ENCODE measurements around the gene MOB1B. TPM values are rescaled to one million over a fixed set of nuclear protein-coding genes. Genes with fewer than 3 reads are reported as not detected.

MOB1B gene
- total RNA-seq, 2 donors from 2014 or later, result 9.2 to 12.7 TPM

GRCh38 chr4:70935038-70935695 lies 33.0 kb downstream of the MOB1B start:
- Histone ChIP-seq H3K4me1 (no peaks in the 10 kb centered on the region), H3K9me3 (no peaks in the 10 kb centered on the region), H3K4me3 (no peak overlapping the region), H3K36me3 (replicated peaks in 1 of 2; ENCODE audit: insufficient read depth in 1 of 2, low read depth in 2 of 2) (no peaks in the 10 kb centered on the region), H3K27ac (no peak overlapping the region), H3K27me3 (no peaks in the 10 kb centered on the region)
- no peak for DNase-seq
- TF ChIP-seq CTCF (IDR thresholded peaks at IDR 0.05) (no peak), POLR2A (IDR thresholded peaks at IDR 0.05) (no peak)
- 87 to 89% methylated on average over 7 of the region's 7 CpGs for WGBS, 2 donors
- intact Hi-C loops (cut with DNase I), result no loop called here
- ATAC-seq, result no peak

- Histone ChIP-seq H3K9me3 (no peaks in the 10 kb centered on the region), H3K27me3 (no peaks in the 10 kb centered on the region), H3K4me3 (no peak overlapping the region), H3K27ac (no peak overlapping the region), H3K4me1 (no peaks in the 10 kb centered on the region), H3K36me3 (replicated peaks in 1 of 2; ENCODE audit: insufficient read depth in 1 of 2, low read depth in 2 of 2) (no peaks in the 10 kb centered on the region)
- 87 to 94% methylated on average over 4 of the region's 4 CpGs for WGBS, 2 donors
- ATAC-seq, result no peak
- TF ChIP-seq CTCF (IDR thresholded peaks at IDR 0.05) (no peak), POLR2A (IDR thresholded peaks at IDR 0.05) (no peak)
- intact Hi-C loops (cut with DNase I), result no loop called here
- no peak for DNase-seq
These were observed 34.1 kb downstream of the MOB1B start for GRCh38 chr4:70936200-70936787.

GRCh38 chr4:70938086-70938485 lies 35.9 kb downstream of the MOB1B start:
- intact Hi-C loops (cut with DNase I), result no loop called here
- Histone ChIP-seq H3K9me3 (no peaks in the 10 kb centered on the region), H3K36me3 (replicated peaks in 1 of 2; ENCODE audit: insufficient read depth in 1 of 2, low read depth in 2 of 2) (no peaks in the 10 kb centered on the region), H3K4me3 (no peak overlapping the region), H3K27me3 (no peaks in the 10 kb centered on the region), H3K27ac (no peak overlapping the region), H3K4me1 (no peaks in the 10 kb centered on the region)
- DNase-seq (no peak), ATAC-seq (no peak)
- TF ChIP-seq POLR2A (IDR thresholded peaks at IDR 0.05) (no peak), CTCF (IDR thresholded peaks at IDR 0.05) (no peak)
- WGBS, 2 donors, result 47 to 72% methylated on average over 2 to 3 of the region's 3 CpGs

GRCh38 chr4:70940134-70940533 lies 38.0 kb downstream of the MOB1B start:
- intact Hi-C loops (cut with DNase I), result no loop called here
- WGBS, 2 donors, result 90 to 100% methylated on average over 5 of the region's 5 CpGs
- H3K27me3 ChIP-seq, result no peaks in the 10 kb centered on the region
- DNase-seq (no peak), ATAC-seq (no peak)
- TF ChIP-seq CTCF (IDR thresholded peaks at IDR 0.05) (no peak), POLR2A (IDR thresholded peaks at IDR 0.05) (no peak)
- no peak overlapping the region for H3K4me3 ChIP-seq
- H3K4me1 ChIP-seq, result no peaks in the 10 kb centered on the region
- H3K9me3 ChIP-seq, result no peaks in the 10 kb centered on the region
- H3K27ac ChIP-seq, result no peak overlapping the region
- H3K36me3 ChIP-seq (replicated peaks in 1 of 2; ENCODE audit: insufficient read depth in 1 of 2, low read depth in 2 of 2), result no peaks in the 10 kb centered on the region

- no peaks in the 10 kb centered on the region for H3K36me3 ChIP-seq (replicated peaks in 1 of 2; ENCODE audit: insufficient read depth in 1 of 2, low read depth in 2 of 2)
- no peaks in the 10 kb centered on the region for H3K9me3 ChIP-seq
- no peak overlapping the region for H3K4me3 ChIP-seq
- DNase-seq (no peak), ATAC-seq (no peak)
- TF ChIP-seq POLR2A (IDR thresholded peaks at IDR 0.05), result no peak
- TF ChIP-seq CTCF (IDR thresholded peaks at IDR 0.05), result no peak
- no peaks in the 10 kb centered on the region for H3K27me3 ChIP-seq
- no peaks in the 10 kb centered on the region for H3K4me1 ChIP-seq
- intact Hi-C loops (cut with DNase I), result no loop called here
- no peak overlapping the region for H3K27ac ChIP-seq
These were observed 40.9 kb downstream of the MOB1B start for GRCh38 chr4:70943114-70943513.

Measured in body of pancreas (tissue), 4 donors.